ENCODE measurements around the gene RAB3GAP1. TPM values are rescaled to one million over a fixed set of nuclear protein-coding genes. Genes with fewer than 3 reads are reported as not detected.

RAB3GAP1 gene
- 86.4 TPM for total RNA-seq

GRCh38 chr2:135052042-135052876 is at the start of gene RAB3GAP1:
TSS of gene RAB3GAP1 (plus strand) at chr2:135052292. CDS start at chr2:135052308, 16 bp downstream.

GRCh38 chr2:135047300-135047699 is 4.8 kb upstream of the RAB3GAP1 start, which contains the start of gene MAP3K19:
TSS of gene MAP3K19 (minus strand) at chr2:135047447. CDS start at chr2:135024647, 22,800 bp downstream.

Small RNAs within 50 kb of the gene (small RNA-seq; reads per million reads assigned to genes)
- gene SNORA40B (ENCODE audit: low replicate concordance): 0.31 reads per million, percentile 10 among the genes with 10 or more reads in this experiment

Other genes with a start within 250 kb of the RAB3GAP1 start
- not detected for gene ACMSD, start 213.7 kb upstream of the RAB3GAP1 start, total RNA-seq
- 135 TPM for gene CCNT2, start 133.5 kb upstream of the RAB3GAP1 start, total RNA-seq
- 1.6 TPM for gene MAP3K19, start 4.8 kb upstream of the RAB3GAP1 start, total RNA-seq